Measurements from ENCODE around the gene NLE1.

Gene NLE1

GRCh38 chr17:35169835-35170363 lies 27.8 kb upstream of the NLE1 start:
- DNase-seq (ENCODE audit: low spot score): no peak
- no peak for TF ChIP-seq CTCF (IDR thresholded peaks at IDR 0.05; ENCODE audit: extremely low read depth, missing control alignments)

GRCh38 chr17:35167666-35168065 lies 25.6 kb upstream of the NLE1 start:
- no peak for DNase-seq (ENCODE audit: low spot score)

GRCh38 chr17:35167046-35167445 lies 24.9 kb upstream of the NLE1 start:
- no peak for TF ChIP-seq CTCF (IDR thresholded peaks at IDR 0.05; ENCODE audit: extremely low read depth, missing control alignments)
- DNase-seq (ENCODE audit: low spot score): no peak

More at GRCh38 chr17:35167666-35168065, 25.6 kb upstream of the NLE1 start:
- TF ChIP-seq CTCF (IDR thresholded peaks at IDR 0.05; ENCODE audit: extremely low read depth, missing control alignments): no peak

- no peak for TF ChIP-seq CTCF (IDR thresholded peaks at IDR 0.05; ENCODE audit: extremely low read depth, missing control alignments)
- no peak for DNase-seq (ENCODE audit: low spot score)
Observed at GRCh38 chr17:35166526-35166925, 24.4 kb upstream of the NLE1 start.

- TF ChIP-seq CTCF (IDR thresholded peaks at IDR 0.05; ENCODE audit: extremely low read depth, missing control alignments): no peak
- DNase-seq (ENCODE audit: low spot score): no peak
Observed at GRCh38 chr17:35164716-35165115, 22.6 kb upstream of the NLE1 start.

GRCh38 chr17:35163886-35164285 lies 21.8 kb upstream of the NLE1 start:
- TF ChIP-seq CTCF (IDR thresholded peaks at IDR 0.05; ENCODE audit: extremely low read depth, missing control alignments): no peak
- DNase-seq (ENCODE audit: low spot score): no peak

- TF ChIP-seq CTCF (IDR thresholded peaks at IDR 0.05; ENCODE audit: extremely low read depth, missing control alignments): no peak
- DNase-seq (ENCODE audit: low spot score): no peak
Observed at GRCh38 chr17:35162755-35163154, 20.7 kb upstream of the NLE1 start.
